Spinal cord (tissue), 10 donors: ENCODE measurements around the gene CAPN9. TPM values are rescaled to one million over a fixed set of nuclear protein-coding genes. Genes with fewer than 3 reads are reported as not detected.
"Not testable (repeated sequence)": the region's sequence is repeated elsewhere in the genome, so short reads cannot be mapped to it uniquely, and the experiment has no call there.

Source experiments
- DNase-seq, 6 donors: peaks; one replicate each; pipeline versions ENCODE4 v3.0.0 to v3.0.0-alpha.2; 2013 to 2015; ENCODE audit warnings: low spot score in 6 of 6, low read depth in 4 of 6
- H3K27ac ChIP-seq: one replicate; pipeline ENCODE4 v1.5.1; 2013; ENCODE audit warnings: low read depth, low read length, control low read depth
- H3K27me3 ChIP-seq: one replicate; pipeline ENCODE4 v1.6.1; 2013; ENCODE audit warnings: low read length; ENCODE audit not compliant: control insufficient read depth, insufficient read depth
- H3K36me3 ChIP-seq: one replicate; pipeline ENCODE4 v1.6.1; 2013; ENCODE audit warnings: low read length; ENCODE audit not compliant: control insufficient read depth, insufficient read depth
- H3K4me1 ChIP-seq: one replicate; pipeline ENCODE4 v1.6.1; 2013; ENCODE audit warnings: low read length; ENCODE audit not compliant: control insufficient read depth, insufficient read depth
- H3K4me3 ChIP-seq: one replicate; pipeline ENCODE4 v1.5.1; 2013; ENCODE audit warnings: low read depth, low read length, control low read depth
- H3K9me3 ChIP-seq: one replicate; pipeline ENCODE4 v1.6.1; 2013; ENCODE audit warnings: low read length; ENCODE audit not compliant: control insufficient read depth, insufficient read depth
- WGBS: methylation state at CpG from one replicate; pipeline ENCODE4 v1.1.5; 2013; ENCODE audit warnings: missing lambda C conversion rate; ENCODE audit not compliant: insufficient coverage; 5-methylcytosine and 5-hydroxymethylcytosine counted together
- polyA plus RNA-seq, 2 donors: library from polyadenylated mRNA; unstranded; fragments of 120-200 nt; gene quantifications; one replicate each; pipeline ENCODE4 v1.2.1, GENCODE V29; 2013; ENCODE audit not compliant: insufficient read length in 2 of 2
- total RNA-seq, 2 donors: library from RNA; depleted of rRNA in 1 of 2; stranded (reverse); fragments of 120-200 nt in 1 of 2; fragments of >200 nt in 1 of 2; gene quantifications; one replicate each; pipeline versions ENCODE4 v1.2.3 to v1.2.4, GENCODE V29; 2013 to 2014
- donor health status: healthy.

Gene CAPN9
- total and polyA plus RNA-seq, 4 donors, result 0.20 to 1.6 (median 0.43) TPM

- H3K27me3 ChIP-seq, H3K9me3 ChIP-seq, H3K4me3 ChIP-seq, H3K36me3 ChIP-seq, H3K27ac ChIP-seq, DNase-seq, H3K4me1 ChIP-seq: not testable (repeated sequence)
- 75% methylated on average over 2 of the region's 8 CpGs for WGBS
These were observed 20.8 kb downstream of the CAPN9 start for GRCh38 chr1:230767859-230768612.

DNA sequence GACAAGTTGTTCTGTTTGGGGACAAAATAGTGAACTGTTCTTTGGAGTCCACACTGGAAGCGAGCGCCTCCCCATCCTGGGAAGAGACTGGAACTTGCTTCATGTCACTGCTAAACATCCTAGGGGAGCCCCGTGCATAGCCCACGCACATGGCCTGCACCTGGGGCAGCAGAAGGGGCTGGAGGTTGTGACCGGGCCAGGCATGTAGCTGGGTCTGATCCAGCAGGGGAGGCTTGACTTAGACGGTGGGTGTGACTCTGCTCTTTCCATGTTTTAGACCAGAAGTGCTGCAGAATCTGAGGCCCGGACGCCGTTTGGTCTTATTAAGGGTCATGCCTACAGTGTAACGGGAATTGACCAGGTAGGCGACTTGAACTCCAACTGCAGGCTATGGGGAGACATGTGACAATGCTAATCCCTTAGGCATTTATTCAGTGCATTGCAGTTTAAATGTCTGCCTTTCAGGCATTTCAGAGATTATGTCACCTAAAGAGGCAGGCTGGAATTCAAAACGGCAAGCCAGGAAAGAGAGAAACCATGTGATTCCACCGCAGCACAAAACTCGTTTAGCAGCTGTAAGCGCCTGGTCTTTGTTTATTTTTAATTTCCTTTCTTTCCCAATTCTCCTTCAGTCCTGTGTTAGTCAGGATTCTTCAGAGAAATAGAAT is 21.8 kb downstream of the CAPN9 start:
- peak in 1 of 6 donors; percentile 26 for DNase-seq
- H3K27me3 ChIP-seq, result no peaks in the 10 kb centered on the region
- peaks cover 9% of the 10 kb centered on the region for H3K4me1 ChIP-seq
- no peaks in the 10 kb centered on the region for H3K36me3 ChIP-seq
- 79% methylated on average over 11 of the region's 15 CpGs for WGBS
- no peaks in the 10 kb centered on the region for H3K9me3 ChIP-seq
- H3K4me3 ChIP-seq, result no peak overlapping the region
- no peak overlapping the region for H3K27ac ChIP-seq

DNA sequence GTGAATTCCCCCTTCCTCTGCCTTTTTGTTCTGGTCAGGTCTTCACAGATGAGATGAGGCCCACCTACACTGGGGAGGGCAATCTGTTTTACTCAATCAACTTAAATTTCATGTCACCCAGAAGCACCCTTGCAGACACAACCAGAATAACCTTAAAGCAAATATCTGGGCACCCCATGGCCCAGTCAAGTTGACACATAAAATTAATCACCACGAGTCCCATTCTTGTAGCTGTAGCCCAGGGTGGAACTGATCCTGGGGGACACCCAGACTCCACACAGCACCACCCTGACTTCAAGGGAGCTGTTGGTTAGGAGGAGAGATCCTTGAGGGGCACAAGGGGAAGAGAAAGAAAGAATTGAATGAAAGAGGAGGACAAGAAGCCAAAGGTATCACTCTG is 23.1 kb downstream of the CAPN9 start:
- WGBS, result no CpG with 5 or more reads among the region's 1 CpG
- H3K36me3 ChIP-seq, result no peaks in the 10 kb centered on the region
- H3K27ac ChIP-seq, result no peak overlapping the region
- no peak overlapping the region for H3K4me3 ChIP-seq
- no peaks in the 10 kb centered on the region for H3K27me3 ChIP-seq
- DNase-seq, result no peak
- H3K4me1 ChIP-seq, result peaks cover 9% of the 10 kb centered on the region
- no peaks in the 10 kb centered on the region for H3K9me3 ChIP-seq

GRCh38 chr1:230771773-230772354 is 24.7 kb downstream of the CAPN9 start:
- no peak for DNase-seq
- 97% methylated on average over 12 of the region's 13 CpGs for WGBS
- H3K27ac ChIP-seq, result no peak overlapping the region

DNA sequence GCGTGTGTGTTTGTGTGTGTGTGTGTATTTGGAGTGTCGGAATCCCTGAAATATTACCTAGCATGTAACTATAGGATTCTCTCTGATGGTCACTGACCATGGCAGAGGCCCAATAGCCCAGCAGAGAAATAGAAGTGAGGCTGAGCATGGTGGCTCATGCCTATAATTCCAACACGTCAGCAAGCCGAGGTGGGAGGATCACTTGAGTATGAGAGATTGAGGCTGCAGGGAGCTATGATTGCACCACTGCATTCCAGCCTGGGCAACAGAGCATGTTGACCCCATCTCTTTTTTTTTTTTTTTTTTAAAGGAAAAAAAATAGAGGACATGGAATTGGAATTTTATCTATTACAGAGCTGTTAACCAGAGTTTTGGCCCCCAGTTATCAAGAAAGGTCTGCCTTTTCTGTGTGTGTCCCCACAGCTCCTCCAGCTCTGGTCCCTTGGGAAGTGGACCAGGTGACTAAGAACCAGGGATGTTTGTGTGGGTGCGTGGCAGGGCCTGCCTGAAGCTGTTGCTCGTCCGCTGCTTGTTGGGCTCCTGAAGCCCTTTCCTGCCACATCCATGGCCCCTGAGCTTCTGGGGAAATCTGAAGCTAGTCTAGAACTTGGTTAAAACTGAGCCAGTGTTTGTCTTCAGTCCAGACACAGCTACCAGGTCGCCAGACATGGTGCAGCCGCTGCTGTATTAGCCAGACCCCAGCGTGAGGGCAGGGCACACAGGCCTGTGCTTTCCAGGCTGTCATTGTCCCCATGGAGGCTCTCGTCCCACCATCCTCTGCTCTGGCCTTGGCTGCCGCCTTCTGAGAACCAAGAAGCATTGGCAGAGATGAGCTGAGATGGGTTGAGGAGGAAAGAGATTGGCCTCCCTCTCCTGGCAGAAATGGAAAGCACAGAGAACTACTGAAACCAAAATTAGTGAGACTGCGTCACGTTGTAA is 25.5 kb downstream of the CAPN9 start:
- no peaks in the 10 kb centered on the region for H3K27me3 ChIP-seq
- DNase-seq, result peak in 5 of 6 donors; percentile 53 to 91 (median 63)
- no peak overlapping the region for H3K4me3 ChIP-seq
- H3K27ac ChIP-seq, result no peak overlapping the region
- H3K4me1 ChIP-seq, result peaks cover 9% of the 10 kb centered on the region
- no peaks in the 10 kb centered on the region for H3K9me3 ChIP-seq
- no peaks in the 10 kb centered on the region for H3K36me3 ChIP-seq
- 56% methylated on average over 12 of the region's 14 CpGs for WGBS

More at GRCh38 chr1:230771773-230772354, 24.7 kb downstream of the CAPN9 start:
- no peak overlapping the region for H3K4me3 ChIP-seq
- no peaks in the 10 kb centered on the region for H3K9me3 ChIP-seq
- no peaks in the 10 kb centered on the region for H3K27me3 ChIP-seq
- peaks cover 9% of the 10 kb centered on the region for H3K4me1 ChIP-seq
- H3K36me3 ChIP-seq, result no peaks in the 10 kb centered on the region

GRCh38 chr1:230773396-230774033 is 26.3 kb downstream of the CAPN9 start:
- Histone ChIP-seq H3K27ac (no peak overlapping the region), H3K36me3 (no peaks in the 10 kb centered on the region), H3K4me3 (no peak overlapping the region), H3K27me3 (no peaks in the 10 kb centered on the region), H3K4me1 (peaks cover 9% of the 10 kb centered on the region), H3K9me3 (no peaks in the 10 kb centered on the region)
- WGBS, result 73% methylated on average over 11 of the region's 11 CpGs
- no peak for DNase-seq

DNA sequence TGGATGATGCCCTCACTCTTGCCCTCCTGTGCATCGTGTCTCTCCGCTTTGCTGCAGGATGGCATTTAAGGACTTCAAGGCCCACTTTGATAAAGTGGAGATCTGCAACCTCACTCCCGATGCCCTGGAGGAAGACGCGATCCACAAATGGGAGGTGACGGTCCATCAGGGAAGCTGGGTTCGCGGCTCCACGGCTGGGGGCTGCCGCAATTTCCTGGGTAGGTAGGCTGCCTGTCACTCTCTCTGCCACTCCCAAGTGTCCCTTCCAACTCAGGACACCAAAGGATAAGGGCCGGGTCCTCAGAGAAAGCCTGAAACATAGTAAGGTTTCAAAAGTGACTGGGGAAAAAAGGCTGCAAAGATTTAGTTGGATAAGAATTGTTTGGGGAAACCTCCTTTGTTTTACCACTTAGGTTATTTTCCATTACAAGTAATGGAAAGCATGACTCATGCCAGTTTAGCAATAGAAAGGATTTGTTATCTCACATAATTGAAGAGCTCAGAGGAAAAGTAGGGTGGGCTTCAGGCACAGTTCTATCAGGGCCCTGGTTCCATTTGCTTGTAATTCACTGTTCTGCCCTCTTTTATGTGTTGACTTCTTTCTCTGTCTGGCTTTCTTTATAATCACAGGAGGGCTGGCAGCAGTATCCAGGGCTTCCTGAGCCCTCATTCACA is 31.9 kb downstream of the CAPN9 start:
- no peak for DNase-seq
- H3K27me3 ChIP-seq, result no peaks in the 10 kb centered on the region
- H3K4me1 ChIP-seq, result no peaks in the 10 kb centered on the region
- 81% methylated on average over 10 of the region's 11 CpGs for WGBS
- no peak overlapping the region for H3K27ac ChIP-seq
- H3K36me3 ChIP-seq, result no peaks in the 10 kb centered on the region
- H3K9me3 ChIP-seq, result no peaks in the 10 kb centered on the region
- H3K4me3 ChIP-seq, result no peak overlapping the region

DNA sequence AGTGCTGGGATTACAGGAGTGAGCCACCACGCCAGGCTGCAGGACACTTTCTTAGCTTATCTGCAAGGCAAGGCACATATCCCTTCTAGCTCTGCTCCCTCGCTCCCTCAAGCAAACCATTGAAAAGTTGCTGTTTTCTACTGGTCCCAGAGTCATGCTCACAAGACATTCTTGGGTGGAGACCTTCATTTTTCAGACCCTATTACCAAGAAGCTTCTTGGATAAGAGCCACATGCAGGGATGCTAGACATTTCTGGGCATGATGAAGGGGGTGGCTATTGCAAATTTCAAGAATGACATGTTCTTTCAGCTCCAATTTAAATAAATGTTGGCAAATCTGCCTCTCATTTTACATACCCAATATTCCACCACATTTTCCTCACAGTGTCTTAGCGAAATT is 33.9 kb downstream of the CAPN9 start:
- Histone ChIP-seq H3K4me3 (no peak overlapping the region), H3K27ac (no peak overlapping the region), H3K9me3 (no peaks in the 10 kb centered on the region), H3K27me3 (no peaks in the 10 kb centered on the region), H3K36me3 (no peaks in the 10 kb centered on the region), H3K4me1 (no peaks in the 10 kb centered on the region)
- no peak for DNase-seq
- 96% methylated on average over 2 of the region's 3 CpGs for WGBS
